GM18505 (cell line): ENCODE data around the gene ALPL.

Experiments
- ATAC-seq: cut with Tn5 transposase; IDR thresholded peaks from one replicate; pipeline ENCODE4 v1.9.1; 2021; ENCODE audit not compliant: unreplicated experiment
- POLR2A ChIP-seq: IDR thresholded peaks from 4 replicates; pipeline ENCODE4 v1.6.1; 2011; ENCODE audit warnings: borderline replicate concordance; ENCODE audit not compliant: insufficient read depth, insufficient read length; ENCODE audit errors: extremely low read depth

ALPL gene

GRCh38 chr1:21590126-21590880 is 81.1 kb downstream of the ALPL start:
- no peak for ATAC-seq

GRCh38 chr1:21590934-21591333 is 81.7 kb downstream of the ALPL start:
- ATAC-seq = no peak

More at GRCh38 chr1:21590126-21590880, 81.1 kb downstream of the ALPL start:
- TF ChIP-seq POLR2A = no peak

GRCh38 chr1:21592086-21592865 is 83.1 kb downstream of the ALPL start:
- TF ChIP-seq POLR2A = no peak
- no peak for ATAC-seq

More at GRCh38 chr1:21590934-21591333, 81.7 kb downstream of the ALPL start:
- no peak for TF ChIP-seq POLR2A

- ATAC-seq = no peak
- TF ChIP-seq POLR2A = no peak
Observed at GRCh38 chr1:21593231-21593630, 84.0 kb downstream of the ALPL start.

GRCh38 chr1:21594501-21594900 is 85.3 kb downstream of the ALPL start:
- no peak for ATAC-seq
- TF ChIP-seq POLR2A = no peak

- ATAC-seq = no peak
- no peak for TF ChIP-seq POLR2A
Observed at GRCh38 chr1:21594935-21595897, 86.0 kb downstream of the ALPL start.

- TF ChIP-seq POLR2A = no peak
Observed at GRCh38 chr1:21596174-21596573, 87.0 kb downstream of the ALPL start.

GRCh38 chr1:21596628-21597027 is 87.4 kb downstream of the ALPL start:
- ATAC-seq = no peak
- TF ChIP-seq POLR2A = no peak

More at GRCh38 chr1:21596174-21596573, 87.0 kb downstream of the ALPL start:
- ATAC-seq = no peak

GRCh38 chr1:21597753-21598152 is 88.5 kb downstream of the ALPL start:
- no peak for ATAC-seq
- TF ChIP-seq POLR2A = no peak

GRCh38 chr1:21598417-21598816 is 89.2 kb downstream of the ALPL start:
- ATAC-seq = no peak
- no peak for TF ChIP-seq POLR2A

GRCh38 chr1:21598904-21599303 is 89.7 kb downstream of the ALPL start:
- TF ChIP-seq POLR2A = no peak
- no peak for ATAC-seq

- TF ChIP-seq POLR2A = no peak
- ATAC-seq = no peak
Observed at GRCh38 chr1:21599402-21599801, 90.2 kb downstream of the ALPL start.
